ENCODE results near the gene BPIFA2.
"Not testable (repeated sequence)": the region's sequence is repeated elsewhere in the genome, so short reads cannot be mapped to it uniquely, and the experiment has no call there.

The BPIFA2 gene

DNA sequence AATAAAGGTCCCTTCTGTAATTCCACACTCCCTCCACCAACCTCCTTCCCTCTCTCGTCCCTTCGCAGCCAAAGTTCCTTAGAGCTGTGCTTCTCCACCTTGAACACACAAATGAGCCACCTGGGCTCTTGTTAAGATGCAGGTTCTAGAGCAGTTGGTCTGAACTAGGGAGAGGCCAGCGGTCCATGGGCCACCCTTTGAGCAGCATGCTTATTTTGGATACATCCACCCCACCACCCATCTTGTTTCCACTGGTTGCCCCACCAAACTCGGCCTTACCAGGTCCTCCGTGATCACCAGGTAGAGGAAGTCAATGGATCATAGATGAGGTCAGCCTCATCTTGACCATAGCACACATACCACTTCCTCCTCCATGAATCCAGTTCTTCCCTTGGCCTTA, 7.3 kb upstream of the BPIFA2 start:
- DNase-seq (ENCODE audit: low read depth, low spot score) = no peak

DNA sequence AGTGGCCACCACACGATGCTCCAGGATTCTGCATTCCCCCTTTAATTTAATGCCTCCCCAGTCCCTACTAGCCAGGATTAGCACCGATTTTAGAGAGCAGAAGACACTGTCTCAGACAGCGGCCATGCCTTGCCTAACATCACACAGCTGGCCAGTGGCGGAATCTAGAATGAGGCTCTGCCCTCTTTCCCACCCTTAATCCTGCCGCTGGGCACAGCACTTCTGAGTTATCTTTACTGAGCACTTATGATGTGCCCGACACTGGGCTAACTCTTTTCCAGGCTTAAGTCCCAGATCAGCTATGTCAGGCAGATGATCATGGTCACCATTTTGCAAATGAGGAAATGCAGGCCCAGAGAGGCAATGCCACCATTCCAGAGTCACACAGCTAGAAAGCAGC, 5.6 kb upstream of the BPIFA2 start:
- no peak for DNase-seq (ENCODE audit: low read depth, low spot score)

GRCh38 chr20:33162753-33163152, 5.2 kb upstream of the BPIFA2 start:
- DNase-seq (ENCODE audit: low read depth, low spot score) = no peak

- DNase-seq (ENCODE audit: low read depth, low spot score) = no peak
These were observed 3.9 kb upstream of the BPIFA2 start for GRCh38 chr20:33163856-33164762.

DNA sequence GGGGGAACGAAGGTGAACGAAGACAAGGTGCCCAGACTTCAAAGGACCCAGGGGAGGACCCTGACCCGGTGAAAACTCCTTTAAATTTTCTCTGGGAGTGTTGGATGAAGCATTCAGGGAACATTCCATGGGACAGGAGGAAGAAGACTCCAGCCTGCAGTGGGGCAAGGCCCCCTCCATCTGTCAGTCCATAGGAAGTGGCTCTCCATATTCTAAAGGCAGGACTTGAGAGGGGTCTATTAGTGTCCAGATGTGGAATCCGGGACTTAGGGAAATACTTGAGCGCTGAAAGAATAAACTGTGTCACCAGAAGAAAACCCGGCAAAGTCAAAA, 3.2 kb upstream of the BPIFA2 start:
- DNase-seq (ENCODE audit: low read depth, low spot score) = no peak

DNA sequence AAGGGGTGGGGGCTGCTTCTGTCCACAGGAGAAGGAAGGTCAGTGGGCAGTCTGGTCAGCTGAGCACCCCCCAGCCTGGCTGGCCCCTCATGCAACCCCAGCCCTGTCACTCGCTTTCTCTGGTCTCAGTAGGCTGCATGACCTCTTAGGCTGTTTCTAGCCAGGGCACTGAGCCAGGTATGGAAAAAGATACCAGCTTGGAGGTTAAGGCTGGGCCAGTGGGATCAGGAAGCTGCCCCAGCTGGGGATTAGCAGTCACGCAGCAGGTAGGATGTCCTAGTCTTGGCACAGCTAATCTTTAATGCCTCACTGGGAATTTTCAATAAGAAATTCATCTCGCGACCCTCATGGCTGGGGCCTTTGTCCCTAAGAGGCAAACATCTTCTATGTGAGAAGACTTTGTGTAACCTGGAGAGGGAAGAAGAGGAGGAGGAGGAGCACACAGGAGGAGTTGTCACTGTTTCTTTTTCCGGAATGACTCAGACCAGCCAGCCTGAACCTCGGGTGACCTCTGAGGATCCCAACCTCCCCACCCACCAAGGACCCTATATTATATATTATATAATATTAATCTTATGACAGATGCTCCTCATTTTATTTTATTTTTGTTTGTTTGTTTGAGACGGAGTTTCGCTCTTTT, 2.4 kb upstream of the BPIFA2 start:
- no peak for DNase-seq (ENCODE audit: low read depth, low spot score)

DNA sequence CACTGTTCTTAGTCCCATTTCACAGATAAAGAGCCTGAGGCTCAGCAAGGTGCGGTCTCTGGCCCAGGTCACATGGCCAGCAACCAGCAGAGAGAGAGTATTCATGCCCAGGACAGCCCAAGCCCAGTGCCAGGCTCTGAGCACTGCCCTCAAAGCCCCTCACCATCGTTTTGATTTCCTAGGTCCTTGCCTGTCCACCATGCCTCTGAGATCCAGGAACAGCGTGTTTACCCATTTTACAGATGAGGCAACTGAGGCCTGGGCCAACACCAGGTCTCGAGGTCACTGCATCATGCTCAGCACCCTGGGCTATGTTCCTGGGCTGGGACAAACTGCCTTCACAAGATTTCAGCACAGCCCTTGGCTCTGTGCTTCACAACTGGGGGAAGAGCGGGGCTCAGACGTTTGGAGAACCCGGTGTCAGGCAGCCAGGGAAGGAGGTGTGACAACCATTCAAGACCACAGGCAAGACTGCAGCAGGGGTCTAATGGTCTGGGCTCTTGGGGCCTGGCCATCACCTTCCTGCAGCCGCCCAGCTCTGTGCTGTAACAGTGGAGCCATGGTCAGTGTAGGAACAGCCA, 1.3 kb upstream of the BPIFA2 start:
- DNase-seq (ENCODE audit: low read depth, low spot score) = no peak

- DNase-seq (ENCODE audit: low read depth, low spot score) = no peak
These were observed 1.3 kb downstream of the BPIFA2 start for GRCh38 chr20:33169176-33169794.

- no peak for DNase-seq (ENCODE audit: low read depth, low spot score)
These were observed 4.8 kb downstream of the BPIFA2 start for GRCh38 chr20:33172781-33173180.

- DNase-seq (ENCODE audit: low read depth, low spot score) = no peak
These were observed 7.2 kb downstream of the BPIFA2 start for GRCh38 chr20:33175123-33175522.

DNA sequence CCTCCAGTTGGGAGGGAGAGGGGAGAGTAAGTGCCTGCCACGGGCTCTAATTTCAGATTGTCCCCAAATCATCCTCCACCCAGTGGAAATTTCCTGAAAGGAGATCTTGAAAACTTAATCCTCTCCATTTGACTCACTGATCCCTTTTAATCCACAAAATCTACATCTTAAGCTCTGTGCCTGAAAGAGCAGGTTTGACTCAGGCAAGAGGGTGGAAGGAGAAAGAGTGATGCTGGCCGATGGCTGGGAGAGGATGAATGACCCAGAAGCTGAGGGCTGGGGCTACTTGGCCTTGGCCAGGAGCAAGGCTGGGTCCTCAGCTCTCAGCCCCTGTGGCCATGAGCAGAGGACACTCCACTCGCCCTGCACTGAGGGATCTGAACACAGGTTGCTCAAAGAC, 8.1 kb downstream of the BPIFA2 start:
- DNase-seq (ENCODE audit: low read depth, low spot score) = no peak

DNA sequence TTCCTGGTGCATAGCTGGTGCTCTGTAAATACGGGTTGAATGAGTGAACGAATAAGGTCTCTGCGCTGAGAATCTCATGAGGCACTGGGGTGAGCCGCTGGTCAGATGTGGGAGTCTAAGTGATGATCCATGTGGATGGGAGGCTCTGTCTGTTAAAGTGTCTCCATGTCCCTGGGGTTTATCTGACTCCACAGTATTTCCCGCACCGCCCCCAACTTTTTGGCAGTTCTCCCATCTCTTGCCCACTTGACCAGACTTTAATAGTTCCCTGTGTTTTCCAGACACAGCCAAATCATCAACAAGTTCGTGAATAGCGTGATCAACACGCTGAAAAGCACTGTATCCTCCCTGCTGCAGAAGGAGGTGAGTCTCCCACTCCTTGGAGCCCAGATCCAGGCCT, 9.9 kb downstream of the BPIFA2 start:
- DNase-seq (ENCODE audit: low read depth, low spot score) = no peak

DNA sequence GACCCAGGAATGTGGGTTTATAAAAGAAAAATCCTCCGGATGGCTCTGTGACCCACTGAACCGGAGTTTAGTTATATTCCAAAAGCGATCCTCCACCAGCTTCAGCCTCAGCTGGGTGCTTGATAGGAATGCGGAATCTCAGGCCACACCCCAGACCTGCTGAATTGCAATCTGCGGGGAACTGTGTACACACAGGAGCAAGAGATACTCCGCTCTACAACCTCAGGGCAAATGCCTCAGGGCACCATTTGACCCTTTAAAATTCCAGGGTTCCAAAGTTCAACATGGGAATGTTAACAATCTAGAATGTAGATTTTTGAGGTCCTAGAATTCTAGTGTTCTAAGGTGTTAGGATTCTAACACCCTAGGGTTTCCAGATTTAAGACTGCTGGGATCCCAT, 10.8 kb downstream of the BPIFA2 start:
- DNase-seq (ENCODE audit: low read depth, low spot score) = no peak

DNA sequence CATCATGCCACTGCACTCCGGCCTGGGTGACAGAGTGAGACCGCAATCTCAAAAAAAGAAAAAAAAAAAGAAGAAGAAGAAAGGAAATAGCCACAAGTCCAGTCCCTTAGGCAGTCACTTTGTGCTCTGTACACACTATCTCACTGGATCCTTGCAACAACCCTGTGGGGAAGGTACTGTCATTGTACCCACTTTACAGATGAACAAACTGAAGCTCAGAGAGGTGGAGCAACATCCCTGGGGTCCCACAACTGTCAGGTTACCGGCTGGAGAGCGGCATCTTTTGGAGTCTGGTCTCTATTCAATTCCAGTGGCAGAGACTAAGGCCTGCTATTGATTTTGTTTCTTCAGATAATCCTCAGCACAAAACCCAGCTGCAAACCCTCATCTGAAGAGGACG, 12.2 kb downstream of the BPIFA2 start:
- DNase-seq (ENCODE audit: low read depth, low spot score) = no peak

GRCh38 chr20:33181482-33182093, 13.6 kb downstream of the BPIFA2 start:
- no peak for DNase-seq (ENCODE audit: low read depth, low spot score)

DNA sequence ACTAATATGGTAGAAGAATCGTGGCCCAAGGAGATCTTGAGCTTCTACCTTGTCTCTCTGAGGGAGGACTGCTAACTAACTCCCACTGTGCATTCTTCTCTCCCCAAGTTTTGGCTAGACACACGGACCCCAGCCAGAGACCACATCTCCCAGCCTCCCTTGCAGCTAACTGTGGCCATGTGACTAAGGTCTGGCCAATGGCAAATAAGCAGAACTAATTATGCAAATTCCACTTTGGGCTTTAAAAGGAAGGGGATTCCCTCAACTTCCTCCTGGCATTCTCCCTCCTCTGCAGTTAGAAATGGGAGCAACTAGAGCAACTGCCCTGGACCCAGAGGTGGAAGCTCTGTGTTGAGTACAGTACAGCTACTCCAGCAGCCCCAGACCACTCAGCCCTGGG, 15.4 kb downstream of the BPIFA2 start:
- no peak for DNase-seq (ENCODE audit: low read depth, low spot score)

DNA sequence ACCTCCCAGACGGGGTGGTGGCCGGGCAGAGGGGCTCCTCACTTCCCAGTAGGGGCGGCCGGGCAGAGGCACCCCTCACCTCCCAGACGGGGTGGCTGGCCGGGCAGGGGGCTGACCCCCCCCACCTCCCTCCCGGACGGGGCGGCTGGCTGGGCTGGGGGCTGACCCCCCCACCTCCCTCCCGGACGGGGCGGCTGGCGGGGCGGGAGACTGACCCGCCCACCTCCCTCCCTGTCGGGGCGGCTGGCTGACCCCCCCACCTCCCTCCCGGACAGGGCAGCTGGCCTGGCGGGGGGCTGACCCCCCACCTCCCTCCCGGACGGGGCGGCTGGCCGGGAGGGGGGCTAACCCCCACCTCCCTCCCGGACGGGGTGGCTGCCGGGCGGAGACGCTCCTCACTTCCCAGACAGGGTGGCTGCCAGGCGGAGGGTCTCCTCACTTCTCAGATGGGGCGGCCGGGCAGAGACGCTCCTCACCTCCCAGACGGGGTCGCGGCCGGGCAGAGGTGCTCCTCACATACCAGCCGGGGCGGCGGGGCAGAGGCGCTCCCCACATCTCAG, 17.2 kb downstream of the BPIFA2 start:
- DNase-seq (ENCODE audit: low read depth, low spot score) = not testable (repeated sequence)

- no peak for DNase-seq (ENCODE audit: low read depth, low spot score)
These were observed 19.5 kb downstream of the BPIFA2 start for GRCh38 chr20:33187491-33187890.

- no peak for DNase-seq (ENCODE audit: low read depth, low spot score)
These were observed 20.5 kb downstream of the BPIFA2 start for GRCh38 chr20:33188421-33188820.

- no peak for DNase-seq (ENCODE audit: low read depth, low spot score)
These were observed 23.5 kb downstream of the BPIFA2 start for GRCh38 chr20:33191484-33191883.

DNA sequence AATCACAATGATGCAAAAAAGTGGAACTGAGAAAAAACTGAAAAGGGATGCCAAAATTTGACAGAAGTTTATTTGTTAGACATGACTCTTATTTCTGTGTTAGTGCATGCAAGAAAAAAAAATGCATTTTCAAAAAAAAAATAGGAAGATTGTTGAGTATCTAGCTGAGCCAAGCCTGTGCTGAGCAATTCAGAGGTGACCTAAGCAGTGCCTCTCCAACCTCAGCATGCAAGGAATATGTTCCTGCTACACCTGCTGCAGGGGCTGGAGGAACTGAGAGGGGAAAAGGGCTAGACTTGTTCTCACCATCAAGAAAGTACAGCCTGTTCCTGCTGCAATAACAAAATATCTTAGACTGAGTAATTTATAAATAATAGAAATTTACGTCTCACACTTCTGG, 24.0 kb downstream of the BPIFA2 start:
- DNase-seq (ENCODE audit: low read depth, low spot score) = no peak

Measured in astrocyte of the hippocampus (primary cell).